ENCODE results near the gene SYT11.

DNA sequence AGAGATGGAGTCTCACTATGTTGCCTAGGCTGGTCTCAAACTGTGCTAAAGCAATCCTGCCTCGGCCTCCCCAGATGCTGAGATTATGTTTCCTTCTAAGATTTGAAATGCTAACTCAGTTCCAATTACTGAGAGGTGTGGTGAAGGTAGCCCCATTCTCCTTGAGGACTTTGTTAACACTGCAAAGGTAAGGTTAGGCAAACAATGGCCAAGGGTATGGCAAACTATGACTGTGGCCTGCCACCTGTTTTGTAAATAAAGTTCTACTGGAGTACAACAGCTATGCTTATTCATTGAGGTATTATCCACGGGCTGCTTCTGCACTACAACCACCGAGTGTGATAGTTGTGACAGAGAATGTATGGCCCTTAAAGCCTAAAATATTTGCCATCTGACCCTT is 61.4 kb downstream of the SYT11 start:
- TF ChIP-seq EP300 (IDR thresholded peaks at IDR 0.05; ENCODE audit: borderline replicate concordance) (no peak), CEBPB (IDR thresholded peaks at IDR 0.05) (no peak)
